ENCODE measurements around the gene MEX3B. TPM values are rescaled to one million over a fixed set of nuclear protein-coding genes. Genes with fewer than 3 reads are reported as not detected.

Gene MEX3B
- total RNA-seq, 1 experiment from 2014 or later = not detected

- Histone ChIP-seq H2AFZ (no peak overlapping the region), H3K36me3 (ENCODE audit: low read depth) (no peaks in the 10 kb centered on the region), H3K27me3 (ENCODE audit: insufficient read depth, low read depth) (peaks cover 91% of the 10 kb centered on the region), H3K4me1 (replicated peaks; ENCODE audit: insufficient read depth) (no peaks in the 10 kb centered on the region), H3K79me2 (ENCODE audit: low read depth) (no peaks in the 10 kb centered on the region), H4K20me1 (ENCODE audit: insufficient read depth) (no peaks in the 10 kb centered on the region), H3K27ac (no peak overlapping the region), H3K4me3 (no peak overlapping the region), H3K4me2 (no peak overlapping the region), H3F3A (ENCODE audit: insufficient read depth, low read depth) (no peaks in the 10 kb centered on the region), H3K9me3 (ENCODE audit: insufficient read depth, low read depth) (no peaks in the 10 kb centered on the region), H3K9me2 (ENCODE audit: insufficient read depth) (no peaks in the 10 kb centered on the region)
- intact Hi-C loops (cut with micrococcal nuclease; ENCODE audit: unreplicated experiment) = no loop called here
- no TSS peak for BruUV-seq (replicated peaks)
- TF ChIP-seq CTCF (conservative IDR thresholded peaks at IDR 0.05) (no peak), EZH2 (IDR thresholded peaks at IDR 0.05; ENCODE audit: low read depth) (no peak)
- DNase-seq = no peak
- CTCF ChIA-PET = interaction anchor here (0.6 kb wide), 1 partner anchor 620 kb away, joined by 5 read pairs; no protein-coding TSS in a partner anchor
- POLR2A ChIA-PET (ENCODE audit: unreplicated experiment) = no interaction called here
Observed at GRCh38 chr15:82062479-82063454, 16.9 kb upstream of the MEX3B start.

- H4K20me1 ChIP-seq (ENCODE audit: insufficient read depth) = no peaks in the 10 kb centered on the region; the same call in 1 of the 2 replicates
- H3K4me1 ChIP-seq (replicated peaks; ENCODE audit: insufficient read depth) = no peaks in the 10 kb centered on the region
- TF ChIP-seq CTCF (conservative IDR thresholded peaks at IDR 0.05) (no peak), EZH2 (IDR thresholded peaks at IDR 0.05; ENCODE audit: low read depth) (no peak)
- POLR2A ChIA-PET (ENCODE audit: unreplicated experiment) = no interaction called here
- no peak overlapping the region for H3K4me2 ChIP-seq
- CTCF ChIA-PET = no interaction called here
- no peak overlapping the region for H3K4me3 ChIP-seq
- no peaks in the 10 kb centered on the region for H3K36me3 ChIP-seq (ENCODE audit: low read depth)
- no peaks in the 10 kb centered on the region for H3K9me3 ChIP-seq (ENCODE audit: insufficient read depth, low read depth)
- H3K79me2 ChIP-seq (ENCODE audit: low read depth) = no peaks in the 10 kb centered on the region
- no peaks in the 10 kb centered on the region for H3K9me2 ChIP-seq (ENCODE audit: insufficient read depth)
- no peak overlapping the region for H2AFZ ChIP-seq
- H3K27ac ChIP-seq = no peak overlapping the region
- BruUV-seq (replicated peaks) = no TSS peak
- intact Hi-C loops (cut with micrococcal nuclease; ENCODE audit: unreplicated experiment) = no loop called here
- H3F3A ChIP-seq (ENCODE audit: insufficient read depth, low read depth) = no peaks in the 10 kb centered on the region
- peaks cover 94% of the 10 kb centered on the region for H3K27me3 ChIP-seq (ENCODE audit: insufficient read depth, low read depth)
- no peak for DNase-seq
Observed at GRCh38 chr15:82060817-82061216, 15.0 kb upstream of the MEX3B start.

- no peak for DNase-seq
- Histone ChIP-seq H3K4me1 (replicated peaks; ENCODE audit: insufficient read depth) (no peaks in the 10 kb centered on the region), H3K27ac (no peak overlapping the region), H3K9me2 (ENCODE audit: insufficient read depth) (no peaks in the 10 kb centered on the region), H3F3A (ENCODE audit: insufficient read depth, low read depth) (no peaks in the 10 kb centered on the region), H3K36me3 (ENCODE audit: low read depth) (no peaks in the 10 kb centered on the region), H3K9me3 (ENCODE audit: insufficient read depth, low read depth) (no peaks in the 10 kb centered on the region), H3K79me2 (ENCODE audit: low read depth) (no peaks in the 10 kb centered on the region), H3K4me3 (no peak overlapping the region), H3K27me3 (ENCODE audit: insufficient read depth, low read depth) (peaks cover 94% of the 10 kb centered on the region), H3K4me2 (no peak overlapping the region), H2AFZ (no peak overlapping the region), H4K20me1 (ENCODE audit: insufficient read depth) (no peaks in the 10 kb centered on the region; the same call in 1 of the 2 replicates)
- ChIA-PET POLR2A (ENCODE audit: unreplicated experiment) (no interaction called here), CTCF (no interaction called here)
- no TSS peak for BruUV-seq (replicated peaks)
- TF ChIP-seq EZH2 (IDR thresholded peaks at IDR 0.05; ENCODE audit: low read depth) = no peak
- no peak for TF ChIP-seq CTCF (conservative IDR thresholded peaks at IDR 0.05)
- intact Hi-C loops (cut with micrococcal nuclease; ENCODE audit: unreplicated experiment) = no loop called here
Observed at GRCh38 chr15:82058517-82059204, 12.8 kb upstream of the MEX3B start.

All from PC-9 (cell line).